Measurements from ENCODE around the gene STK39.

Gene STK39

DNA sequence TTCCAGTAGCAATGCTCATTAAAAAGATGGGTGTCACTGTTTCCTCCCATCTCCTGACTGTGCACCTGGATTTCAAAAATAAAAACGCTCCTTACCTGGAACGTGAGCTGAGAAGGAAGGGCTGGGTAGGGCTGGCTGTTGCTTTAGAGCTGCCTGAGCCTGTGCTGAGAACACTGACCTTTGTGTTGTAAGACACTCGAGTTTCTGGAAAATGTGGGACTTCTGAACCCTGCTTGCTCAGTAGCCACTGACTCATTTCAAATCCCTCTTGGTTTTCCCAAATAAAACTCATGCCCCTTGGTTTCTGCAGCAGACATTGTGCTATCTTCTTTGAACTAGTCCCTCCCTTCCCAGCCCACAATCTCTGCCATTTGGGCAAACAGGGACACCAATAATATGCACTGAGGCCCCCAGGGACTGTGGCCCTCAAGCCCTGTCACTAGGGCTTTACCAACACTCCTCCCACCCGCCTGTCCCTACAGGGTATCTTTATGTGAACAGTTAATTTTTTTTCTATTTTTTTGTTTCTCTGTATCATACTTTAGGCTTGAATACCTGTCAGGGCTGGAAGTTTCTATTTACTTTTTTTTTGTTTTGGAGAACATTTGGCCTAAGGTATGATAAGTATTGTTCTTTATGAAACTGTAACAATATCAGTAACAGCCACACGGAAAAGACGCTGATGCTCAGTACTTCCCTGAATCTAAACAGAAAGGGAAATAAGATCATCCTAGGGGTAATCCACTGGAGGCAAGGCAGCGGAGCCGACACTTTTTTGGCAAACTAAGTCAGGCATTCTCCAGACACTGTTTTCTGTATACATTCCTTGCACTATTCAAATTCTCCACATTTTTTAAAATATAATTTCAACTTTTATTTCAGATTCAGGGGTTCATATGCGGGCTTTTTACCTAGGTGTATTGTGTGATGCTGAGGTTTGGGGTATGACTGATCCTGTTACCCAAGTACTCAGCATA, 280.2 kb downstream of the STK39 start:
- TF ChIP-seq, protein P1, sequence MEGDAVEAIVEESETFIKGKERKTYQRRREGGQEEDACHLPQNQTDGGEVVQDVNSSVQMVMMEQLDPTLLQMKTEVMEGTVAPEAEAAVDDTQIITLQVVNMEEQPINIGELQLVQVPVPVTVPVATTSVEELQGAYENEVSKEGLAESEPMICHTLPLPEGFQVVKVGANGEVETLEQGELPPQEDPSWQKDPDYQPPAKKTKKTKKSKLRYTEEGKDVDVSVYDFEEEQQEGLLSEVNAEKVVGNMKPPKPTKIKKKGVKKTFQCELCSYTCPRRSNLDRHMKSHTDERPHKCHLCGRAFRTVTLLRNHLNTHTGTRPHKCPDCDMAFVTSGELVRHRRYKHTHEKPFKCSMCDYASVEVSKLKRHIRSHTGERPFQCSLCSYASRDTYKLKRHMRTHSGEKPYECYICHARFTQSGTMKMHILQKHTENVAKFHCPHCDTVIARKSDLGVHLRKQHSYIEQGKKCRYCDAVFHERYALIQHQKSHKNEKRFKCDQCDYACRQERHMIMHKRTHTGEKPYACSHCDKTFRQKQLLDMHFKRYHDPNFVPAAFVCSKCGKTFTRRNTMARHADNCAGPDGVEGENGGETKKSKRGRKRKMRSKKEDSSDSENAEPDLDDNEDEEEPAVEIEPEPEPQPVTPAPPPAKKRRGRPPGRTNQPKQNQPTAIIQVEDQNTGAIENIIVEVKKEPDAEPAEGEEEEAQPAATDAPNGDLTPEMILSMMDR (IDR thresholded peaks at IDR 0.05): no peak

DNA sequence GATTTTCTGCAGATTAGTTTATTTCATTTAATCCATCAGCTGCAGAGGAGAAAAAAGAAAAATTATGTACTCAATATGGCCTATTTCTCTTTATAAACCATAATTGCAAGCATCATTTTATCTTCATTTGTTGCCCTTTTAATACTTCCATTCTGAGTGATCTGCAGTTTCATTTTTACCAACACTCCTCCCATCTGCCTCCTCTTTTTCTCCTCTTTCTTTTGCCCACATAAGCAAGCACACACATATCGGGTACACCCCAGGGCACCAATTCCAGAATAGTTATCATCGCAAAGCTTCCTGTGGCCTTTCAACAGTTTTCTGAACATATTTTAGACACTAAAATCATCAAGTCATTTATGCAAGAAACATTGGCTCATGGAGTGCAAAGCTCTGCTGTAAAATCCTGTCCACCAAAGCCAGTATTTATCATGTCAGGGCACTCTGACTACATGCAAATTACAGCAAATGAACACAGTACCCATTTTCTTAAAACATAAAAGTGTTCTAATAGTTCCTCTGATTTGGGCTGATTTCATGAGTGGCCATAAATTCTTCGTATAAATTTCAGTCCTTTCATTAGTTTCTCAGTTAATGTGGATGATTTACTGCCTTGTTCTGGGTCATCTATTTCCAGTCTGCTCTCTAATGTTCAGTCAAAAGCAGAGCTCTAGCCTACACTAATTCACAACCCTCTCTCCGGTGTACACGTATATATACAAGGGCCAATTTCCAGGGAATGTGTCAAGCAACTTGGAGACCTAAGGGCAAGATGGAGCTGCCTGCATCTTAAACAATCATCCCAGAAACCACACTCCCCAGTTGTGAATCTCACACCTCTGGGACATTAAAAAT, 281.3 kb downstream of the STK39 start:
- TF ChIP-seq, protein P1 (IDR thresholded peaks at IDR 0.05): no peak

DNA sequence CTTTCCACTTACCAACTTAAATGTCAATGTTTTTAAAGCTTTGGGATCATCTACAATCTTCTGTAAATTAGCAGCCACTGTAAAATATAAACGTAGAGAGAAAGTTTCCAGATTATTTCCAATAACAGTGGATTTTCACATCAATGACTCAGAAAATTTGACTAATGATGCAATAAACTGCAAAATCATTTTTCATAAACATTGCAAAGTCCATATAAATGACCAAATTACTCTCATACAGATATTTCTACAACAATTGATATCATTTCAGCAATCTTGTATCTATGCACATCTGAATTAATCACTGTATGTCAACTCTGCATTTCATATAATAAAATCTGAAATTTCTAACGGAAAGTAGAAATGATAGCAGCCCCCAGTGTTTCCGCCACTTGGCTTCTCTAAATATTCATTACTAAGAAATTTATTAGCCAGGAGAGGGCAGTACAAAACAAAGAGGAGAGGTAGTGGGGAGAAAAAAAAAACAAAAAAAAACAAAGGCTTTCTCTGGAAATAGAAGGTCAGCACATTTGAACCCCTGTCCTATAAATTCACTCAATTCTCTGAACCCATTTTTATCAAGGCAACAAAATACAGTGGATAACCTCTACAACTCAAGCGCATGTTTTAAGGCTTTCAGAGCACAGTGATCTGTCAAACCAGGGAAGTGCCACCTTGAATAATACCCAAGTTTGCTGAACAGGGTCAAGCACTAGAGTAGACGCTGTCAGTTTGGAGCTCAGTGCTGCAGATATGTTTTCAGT, 282.6 kb downstream of the STK39 start:
- TF ChIP-seq, protein P1 (IDR thresholded peaks at IDR 0.05): peak; percentile 27; the same call in 1 of the 2 replicates

DNA sequence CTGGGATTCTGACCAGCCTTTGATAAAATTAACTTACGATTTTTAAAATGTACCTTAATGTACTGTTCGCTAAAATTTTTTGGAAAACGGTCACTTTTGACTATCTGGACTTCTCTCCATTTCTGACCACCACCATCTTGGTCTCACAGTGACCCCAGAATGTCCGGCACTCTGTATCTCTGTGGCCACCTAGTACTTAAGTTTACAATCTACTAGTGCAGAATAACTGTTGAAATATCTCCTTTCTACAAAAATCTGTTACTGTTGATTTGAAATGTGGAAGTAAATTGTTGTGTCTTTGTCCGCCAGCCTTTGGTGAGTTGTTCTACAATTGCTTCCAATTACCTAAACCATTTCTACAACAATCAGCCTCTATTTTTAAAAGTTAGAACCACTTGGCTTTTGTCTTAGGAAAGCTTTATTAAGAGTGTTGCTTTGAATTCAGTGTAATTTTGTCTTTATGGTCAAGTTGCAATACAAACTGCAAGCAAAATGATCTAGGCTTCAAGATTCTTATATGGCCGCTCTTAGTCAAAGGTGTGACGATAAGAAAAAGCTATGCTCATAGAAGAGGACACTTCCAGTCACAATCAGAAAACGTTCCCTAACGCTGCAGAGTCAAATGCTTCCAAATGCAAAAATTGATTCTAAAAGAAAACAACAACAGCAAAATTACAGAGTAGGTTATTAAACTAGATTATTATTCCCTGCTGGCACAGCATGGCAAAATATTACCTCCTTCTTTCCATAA, 283.3 kb downstream of the STK39 start:
- TF ChIP-seq, protein P1 (IDR thresholded peaks at IDR 0.05): no peak

DNA sequence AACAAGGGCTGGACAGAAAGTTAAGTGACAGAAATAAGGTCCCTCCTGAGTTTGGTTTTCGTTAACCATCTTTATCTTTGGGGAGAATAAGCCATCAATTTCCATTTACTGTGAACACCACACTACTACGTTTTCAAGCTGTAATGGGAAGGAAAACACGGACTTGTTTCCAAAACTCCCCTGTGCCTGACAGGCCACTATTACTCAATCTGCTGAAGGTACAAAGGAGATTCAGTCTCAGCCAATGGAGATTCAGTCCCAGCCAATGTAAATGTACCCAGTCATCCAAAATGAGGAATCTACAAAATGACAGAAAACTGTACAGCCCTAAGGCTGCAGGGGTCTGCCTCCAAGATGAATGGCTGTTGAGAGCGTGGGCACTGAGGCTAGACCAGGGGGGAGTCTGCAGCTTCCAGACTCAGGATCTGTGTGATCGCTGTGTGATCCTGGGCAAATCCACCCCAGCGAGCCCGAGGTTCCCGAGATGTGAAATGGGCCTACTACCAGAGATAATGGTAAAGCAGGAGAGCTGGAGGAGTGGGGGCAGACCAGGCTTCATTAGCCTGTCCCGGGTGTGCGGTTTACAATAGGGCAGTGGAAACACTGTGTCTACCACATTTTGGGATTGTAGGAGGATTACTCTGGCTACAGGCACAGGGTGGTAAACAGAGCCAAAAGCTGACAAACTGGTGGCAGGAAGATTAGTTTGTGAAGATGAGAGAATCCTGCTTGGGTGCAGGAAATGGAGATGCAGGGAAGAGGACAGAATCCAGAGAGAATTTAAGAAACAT, 284.8 kb downstream of the STK39 start:
- TF ChIP-seq, protein P1 (IDR thresholded peaks at IDR 0.05): no peak

DNA sequence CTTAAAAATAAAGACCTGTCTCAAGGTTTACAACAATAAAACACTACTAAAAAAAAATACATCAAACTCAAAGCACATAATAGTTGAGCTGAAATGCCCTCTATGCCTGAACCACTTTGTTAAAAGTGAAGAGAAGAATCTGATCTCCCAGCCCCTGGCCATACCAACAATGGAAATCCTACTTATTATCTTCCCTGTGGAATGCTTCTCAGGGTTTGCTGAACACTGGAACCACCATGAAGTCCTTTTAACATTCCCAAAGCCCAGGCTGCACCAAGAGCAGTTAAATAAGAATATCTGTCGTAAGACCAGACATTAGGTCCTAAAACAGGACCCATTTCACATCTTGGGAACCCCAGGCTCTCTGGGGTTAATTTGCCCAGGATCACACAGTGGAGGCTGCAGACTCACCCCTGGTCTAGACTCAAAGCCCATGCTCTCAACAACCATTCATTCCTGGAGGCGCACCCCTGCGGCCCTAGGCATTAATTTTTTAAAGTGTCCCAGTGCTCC, 285.8 kb downstream of the STK39 start:
- TF ChIP-seq, protein P1 (IDR thresholded peaks at IDR 0.05): no peak
